OCI-LY3 (cell line): ENCODE measurements around the gene ATN1.

Source experiments
- EZH2phosphoT487 ChIP-seq: fragments of 200-600 bp; shearing (Covaris generic); IDR thresholded peaks from 2 replicates; pipeline ENCODE4 v1.6.1; 2018; ENCODE audit warnings: antibody characterized with exemption, mixed run types, low read depth
- TF ChIP-seq, protein P1 (sequence below): fragments of 200-600, 300-600 bp; sonication (generic); IDR thresholded peaks from 2 replicates; pipeline ENCODE4 v1.5.1; 2014; ENCODE audit warnings: antibody characterized with exemption, low read length, low read depth

DNA sequence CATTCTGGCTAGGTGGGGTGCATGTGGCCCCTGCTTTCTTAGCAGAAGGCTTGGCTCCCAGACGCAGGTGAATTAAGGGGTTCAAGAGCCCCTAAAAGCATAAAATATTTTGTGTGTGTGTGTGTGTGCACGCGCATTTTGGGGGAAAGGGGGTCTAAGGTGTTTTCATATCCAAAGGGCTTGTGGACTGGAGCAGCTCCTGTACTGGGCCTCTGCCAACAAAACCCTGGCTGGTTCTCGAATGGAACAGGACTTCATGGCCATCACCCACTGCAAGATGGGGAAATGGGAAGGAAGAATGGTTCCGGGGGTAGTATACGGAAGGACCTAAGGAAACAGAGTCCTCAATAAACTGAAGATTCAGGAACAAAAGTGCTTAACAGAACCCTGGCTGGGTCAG lies 3.9 kb upstream of the ATN1 start:
- TF ChIP-seq, protein P1, sequence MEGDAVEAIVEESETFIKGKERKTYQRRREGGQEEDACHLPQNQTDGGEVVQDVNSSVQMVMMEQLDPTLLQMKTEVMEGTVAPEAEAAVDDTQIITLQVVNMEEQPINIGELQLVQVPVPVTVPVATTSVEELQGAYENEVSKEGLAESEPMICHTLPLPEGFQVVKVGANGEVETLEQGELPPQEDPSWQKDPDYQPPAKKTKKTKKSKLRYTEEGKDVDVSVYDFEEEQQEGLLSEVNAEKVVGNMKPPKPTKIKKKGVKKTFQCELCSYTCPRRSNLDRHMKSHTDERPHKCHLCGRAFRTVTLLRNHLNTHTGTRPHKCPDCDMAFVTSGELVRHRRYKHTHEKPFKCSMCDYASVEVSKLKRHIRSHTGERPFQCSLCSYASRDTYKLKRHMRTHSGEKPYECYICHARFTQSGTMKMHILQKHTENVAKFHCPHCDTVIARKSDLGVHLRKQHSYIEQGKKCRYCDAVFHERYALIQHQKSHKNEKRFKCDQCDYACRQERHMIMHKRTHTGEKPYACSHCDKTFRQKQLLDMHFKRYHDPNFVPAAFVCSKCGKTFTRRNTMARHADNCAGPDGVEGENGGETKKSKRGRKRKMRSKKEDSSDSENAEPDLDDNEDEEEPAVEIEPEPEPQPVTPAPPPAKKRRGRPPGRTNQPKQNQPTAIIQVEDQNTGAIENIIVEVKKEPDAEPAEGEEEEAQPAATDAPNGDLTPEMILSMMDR, result no peak
- no peak for TF ChIP-seq EZH2phosphoT487
